KBM-7 (cell line): ENCODE data around the gene TADA2B.

Experiments used
- DNase-seq: peaks from one replicate; pipeline ENCODE4 v3.0.0-alpha.2; 2015
- in situ Hi-C: fragments of 300-500 bp; cut with MboI; formaldehyde crosslinking; loops from 2 replicates; pipeline ENCODE4 v1.14.3; 2020; ENCODE audit warnings: low sequenced_read_pairs, low pct_unique_long_range_greater_than_20kb, mixed read lengths

Gene TADA2B

GRCh38 chr4:7016086-7016485 is 27.1 kb upstream of the TADA2B start:
- no peak for DNase-seq
- in situ Hi-C loops = no loop called here

- no peak for DNase-seq
- in situ Hi-C loops = no loop called here
These were observed 26.7 kb upstream of the TADA2B start for GRCh38 chr4:7016512-7016911.

GRCh38 chr4:7017446-7018048 is 25.6 kb upstream of the TADA2B start:
- in situ Hi-C loops = no loop called here
- no peak for DNase-seq

GRCh38 chr4:7018281-7018680 is 24.9 kb upstream of the TADA2B start:
- in situ Hi-C loops = no loop called here

DNA sequence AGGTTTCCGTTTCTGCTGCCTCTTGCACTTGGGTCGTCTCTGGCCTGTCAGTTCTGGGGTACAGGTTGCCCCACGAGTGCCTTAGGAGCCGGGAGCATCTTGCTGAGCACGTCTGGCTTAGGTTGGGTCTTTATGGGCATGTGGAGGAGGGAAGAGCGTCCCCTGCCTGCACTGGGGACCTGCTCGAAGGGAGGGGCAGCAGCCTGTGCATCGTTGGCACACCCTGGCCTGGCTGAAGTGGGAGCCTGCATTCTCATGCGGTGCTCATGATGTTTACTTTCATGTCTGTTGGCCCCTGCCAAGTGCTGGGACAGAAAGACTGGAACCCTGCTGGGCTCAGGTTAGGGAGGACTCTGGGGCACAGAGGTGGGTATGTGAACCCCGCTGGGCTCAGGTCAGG is 23.8 kb upstream of the TADA2B start:
- in situ Hi-C loops = no loop called here
- DNase-seq = no peak

More at GRCh38 chr4:7018281-7018680, 24.9 kb upstream of the TADA2B start:
- DNase-seq = no peak

- DNase-seq = no peak
These were observed 22.9 kb upstream of the TADA2B start for GRCh38 chr4:7020290-7020689.

GRCh38 chr4:7020856-7021255 is 22.3 kb upstream of the TADA2B start:
- no peak for DNase-seq
- in situ Hi-C loops = no loop called here

More at GRCh38 chr4:7020290-7020689, 22.9 kb upstream of the TADA2B start:
- in situ Hi-C loops = no loop called here

DNA sequence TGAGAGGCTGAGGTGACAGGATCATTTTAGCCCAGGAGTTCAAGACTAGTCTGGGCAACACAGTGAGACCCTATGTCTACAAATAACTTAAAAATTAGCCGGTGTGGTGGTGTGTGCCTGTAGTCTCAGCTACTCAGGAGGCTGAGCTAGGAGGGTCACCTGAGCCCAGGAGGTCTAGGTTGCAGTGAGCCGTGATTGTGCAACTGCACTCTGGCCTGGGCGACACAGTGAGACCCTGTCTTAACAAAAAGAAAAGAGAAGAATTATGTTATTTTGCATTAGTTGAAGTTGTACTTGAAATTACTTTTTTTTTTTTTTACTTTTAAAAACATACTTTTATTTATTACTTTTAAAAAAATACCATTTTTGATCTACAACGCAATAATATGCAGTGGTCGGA is 21.8 kb upstream of the TADA2B start:
- no peak for DNase-seq
- in situ Hi-C loops = no loop called here

DNA sequence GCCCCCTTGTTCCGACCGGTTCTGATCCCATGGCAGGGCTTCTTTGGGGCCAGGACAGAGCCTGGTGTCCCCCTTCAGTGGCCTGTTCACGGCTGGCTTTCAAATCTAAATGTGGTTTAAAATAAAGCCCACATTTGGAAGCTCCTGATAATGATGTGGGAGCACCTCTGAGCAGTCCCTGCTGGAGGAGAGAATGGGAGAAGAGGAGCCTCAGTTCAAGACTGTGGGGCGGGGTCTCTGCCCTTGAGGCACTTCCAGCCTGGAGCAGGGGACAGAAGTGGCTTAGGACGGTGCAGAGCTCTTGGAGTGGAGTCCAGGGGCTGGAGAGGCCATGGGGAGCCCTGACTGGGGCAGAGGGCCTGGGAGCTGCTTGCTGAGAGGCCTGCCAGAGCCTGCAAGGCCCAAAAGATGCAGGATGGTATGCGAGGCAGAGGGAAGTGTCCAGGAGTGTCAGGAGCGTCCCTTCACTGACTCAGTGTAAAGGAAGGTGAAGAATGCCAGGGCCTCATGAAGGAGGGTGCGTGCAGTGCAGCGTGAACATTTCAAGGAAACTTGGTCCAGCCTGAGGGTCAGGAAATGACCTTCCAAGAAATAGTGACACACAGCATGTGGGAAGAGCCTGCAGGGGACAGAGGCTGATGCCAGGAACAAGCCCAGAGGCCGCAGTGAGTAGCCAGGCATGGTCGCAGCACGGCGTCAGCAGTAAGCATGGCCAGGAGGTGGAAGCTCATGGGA is 21.1 kb upstream of the TADA2B start:
- in situ Hi-C loops = no loop called here
- DNase-seq = no peak

DNA sequence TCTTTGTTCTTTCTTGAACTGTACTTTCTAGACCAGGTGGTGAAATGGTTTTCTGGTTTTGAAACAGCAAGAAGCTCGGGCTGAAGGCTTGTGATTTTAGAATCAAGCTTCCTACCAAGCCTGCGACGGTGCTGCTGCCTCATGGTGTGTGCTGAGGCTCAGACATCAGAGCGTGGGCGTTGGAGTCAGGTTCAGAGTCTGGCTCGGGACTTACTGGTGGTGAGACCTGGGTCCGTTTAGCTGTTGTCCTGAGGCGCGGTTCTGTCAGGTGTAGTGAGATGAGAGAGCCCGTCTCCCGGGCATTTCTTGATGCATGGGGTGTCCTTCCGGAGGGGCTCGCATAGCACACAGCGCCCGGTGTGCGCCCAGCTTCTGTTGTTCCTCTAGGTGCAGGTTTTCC is 19.7 kb upstream of the TADA2B start:
- no peak for DNase-seq
- in situ Hi-C loops = no loop called here

- in situ Hi-C loops = no loop called here
- no peak for DNase-seq
These were observed 19.3 kb upstream of the TADA2B start for GRCh38 chr4:7023901-7024300.

GRCh38 chr4:7024336-7024890 is 18.8 kb upstream of the TADA2B start:
- DNase-seq = no peak
- in situ Hi-C loops = no loop called here

- in situ Hi-C loops = no loop called here
- no peak for DNase-seq
These were observed 18.1 kb upstream of the TADA2B start for GRCh38 chr4:7025040-7025602.

DNA sequence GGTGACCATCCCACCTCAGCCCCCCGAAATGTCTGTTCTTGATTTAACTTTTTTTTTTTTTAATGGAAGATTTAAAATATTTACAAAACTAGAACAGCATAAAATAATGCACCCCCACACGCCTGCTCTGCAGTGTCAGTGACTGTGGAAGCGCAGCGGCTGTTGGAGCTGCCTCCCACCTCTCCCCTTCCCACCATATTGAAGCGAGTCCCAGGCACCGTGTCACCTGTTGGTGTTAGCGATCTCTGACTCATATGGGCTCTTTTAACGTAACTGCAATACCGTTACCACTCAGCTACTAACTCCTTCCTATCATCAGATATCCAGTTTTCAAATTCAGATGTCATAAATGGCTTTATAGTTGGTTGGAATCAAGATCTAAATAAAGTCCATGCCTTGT is 17.1 kb upstream of the TADA2B start:
- in situ Hi-C loops = no loop called here
- DNase-seq = no peak

- in situ Hi-C loops = no loop called here
- DNase-seq = no peak
These were observed 15.9 kb upstream of the TADA2B start for GRCh38 chr4:7027284-7027683.

GRCh38 chr4:7027913-7028312 is 15.3 kb upstream of the TADA2B start:
- in situ Hi-C loops = no loop called here
- DNase-seq = no peak

- DNase-seq = no peak
- in situ Hi-C loops = no loop called here
These were observed 14.0 kb upstream of the TADA2B start for GRCh38 chr4:7029212-7029611.

- in situ Hi-C loops = no loop called here
- no peak for DNase-seq
These were observed 13.3 kb upstream of the TADA2B start for GRCh38 chr4:7029921-7030320.

DNA sequence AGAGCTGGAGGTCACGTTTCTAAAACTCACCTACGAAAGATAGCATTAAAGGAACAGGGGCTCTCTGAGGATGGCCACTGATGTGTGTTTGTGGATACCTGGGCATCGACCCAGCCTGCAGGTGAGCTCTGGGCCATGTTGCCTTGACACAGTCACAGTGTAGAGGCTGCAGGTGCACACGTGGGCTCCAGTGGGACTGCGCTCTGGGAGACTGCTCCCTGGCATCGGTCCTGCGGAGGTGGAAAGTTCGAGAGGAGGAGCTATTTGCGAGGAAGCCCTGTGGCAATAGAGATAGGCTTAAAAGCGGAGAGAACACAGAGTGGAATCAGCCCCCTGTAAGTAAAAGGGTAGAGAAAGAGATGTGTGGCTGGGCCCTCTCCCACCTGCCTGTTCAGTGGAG is 12.3 kb upstream of the TADA2B start:
- in situ Hi-C loops = no loop called here
- no peak for DNase-seq
